Transverse colon (tissue), 4 donors: ENCODE data around the gene CELF4. TPM values are rescaled to one million over a fixed set of nuclear protein-coding genes. Genes with fewer than 3 reads are reported as not detected.

Experiments used
- DNase-seq: peaks from one replicate; pipeline ENCODE4 v3.0.0-alpha.2; 2019
- H3K27ac ChIP-seq, 4 donors: fragments of 200-600 bp; sonication (generic); 2 replicates each; pipeline ENCODE4 v1.5.1; 2016 to 2018; ENCODE audit warnings: inconsistent platforms in 4 of 4
- H3K27me3 ChIP-seq: fragments of 200-600 bp; sonication (generic); 2 replicates; pipeline ENCODE4 v1.5.1; 2017; ENCODE audit warnings: inconsistent platforms
- H3K36me3 ChIP-seq, 4 donors: fragments of 200-600 bp; sonication (generic); 2 replicates each; pipeline ENCODE4 v1.5.1; 2017 to 2019; ENCODE audit warnings: inconsistent platforms in 4 of 4
- H3K4me1 ChIP-seq, 4 donors: fragments of 200-600 bp; sonication (generic); 2 replicates each; pipeline ENCODE4 v1.5.1; 2017 to 2020; ENCODE audit warnings: inconsistent platforms in 4 of 4
- H3K4me3 ChIP-seq, 4 donors: fragments of 200-600 bp; sonication (generic); 1 replicate in 1 of 4; 2 replicates in 3 of 4; pipeline versions ENCODE4 v1.5.1 to v1.6.1; 2017 to 2019; ENCODE audit warnings: inconsistent platforms in 4 of 4
- H3K9me3 ChIP-seq, 2 donors: fragments of 200-600 bp; sonication (generic); 2 replicates each; pipeline ENCODE4 v1.5.1; 2017 to 2019; ENCODE audit warnings: inconsistent platforms in 2 of 2
- CTCF ChIP-seq, 5 experiments: fragments of 200-600 bp in 3 of 5; fragments of 450-650 bp in 2 of 5; sonication (generic) in 3 of 5; IDR thresholded peaks; 1 replicate in 2 of 5; 2 replicates in 3 of 5; pipeline ENCODE4 v1.5.1; 2016 to 2017; ENCODE audit warnings: antibody characterized with exemption in 5 of 5, inconsistent platforms in 3 of 5, mild to moderate bottlenecking in 2 of 5, moderate library complexity in 1 of 5
- EP300 ChIP-seq: sonication (generic); formaldehyde crosslinking; IDR thresholded peaks from one replicate; pipeline ENCODE4 v1.6.1; 2017; ENCODE audit warnings: antibody characterized with exemption, low read depth
- POLR2A ChIP-seq: fragments of 450-650 bp; IDR thresholded peaks from one replicate; pipeline ENCODE4 v1.6.1; 2016; ENCODE audit warnings: antibody characterized with exemption, mild to moderate bottlenecking, moderate library complexity
- POLR2AphosphoS5 ChIP-seq, 3 donors: sonication (generic); formaldehyde crosslinking; IDR thresholded peaks; one replicate each; pipeline ENCODE4 v1.6.1; 2016; ENCODE audit warnings: antibody characterized with exemption in 3 of 3
- WGBS, 2 donors: methylation state at CpG; one replicate each; pipeline ENCODE4 v1.1.5; 2018; ENCODE audit warnings: low coverage in 1 of 2; 5-methylcytosine and 5-hydroxymethylcytosine counted together
- in situ Hi-C, 4 donors: fragments of 200-750 bp; cut with MboI; loops; one replicate each; pipeline versions ENCODE4 v1.15.0 to v1.15.1; 2017; ENCODE audit warnings: low sequenced_read_pairs in 3 of 4, low pct_ligation_motif_present in 1 of 4, low pct_unique_long_range_greater_than_20kb in 1 of 4
- intact Hi-C: fragments of 100-400 bp; cut with DNase I; formaldehyde crosslinking; loops from one replicate; pipeline ENCODE4 v1.15.1; 2023; ENCODE audit warnings: low total_unique reads
- total RNA-seq, 4 donors: library from RNA; depleted of rRNA; stranded (reverse); fragments of >200 nt; gene quantifications; one replicate each; pipeline ENCODE4 v1.1.0, GENCODE V29; 2016

Gene CELF4
- total RNA-seq, 4 donors from 2014 or later: 0.14 to 0.75 TPM; not detected in 2

- Histone ChIP-seq H3K27ac (no peak overlapping the region), H3K27me3 (peaks cover 87% of the 10 kb centered on the region), H3K4me1 (peaks cover 7 to 25% (median 23%) of the 10 kb centered on the region in 4 donors), H3K9me3 (no peaks in the 10 kb centered on the region), H3K4me3 (no peak overlapping the region), H3K36me3 (no peaks in the 10 kb centered on the region)
- no peak for DNase-seq
- intact Hi-C loops: no loop called here
- TF ChIP-seq CTCF (IDR thresholded peaks at IDR 0.05) (no peak), POLR2AphosphoS5 (IDR thresholded peaks at IDR 0.05) (no peak), EP300 (no peak), POLR2A (no peak)
- in situ Hi-C loops: no loop called here
- WGBS, 2 donors: 38 to 45% methylated on average over 9 to 13 of the region's 13 CpGs
Observed at GRCh38 chr18:37563931-37564392, 1.6 kb downstream of the CELF4 start.

GRCh38 chr18:37561986-37562385 is 3.6 kb downstream of the CELF4 start:
- no peak for TF ChIP-seq CTCF (IDR thresholded peaks at IDR 0.05)
- TF ChIP-seq POLR2A: no peak
- no peak for TF ChIP-seq EP300
- TF ChIP-seq POLR2AphosphoS5 (IDR thresholded peaks at IDR 0.05): no peak
- no peak overlapping the region for H3K4me3 ChIP-seq
- in situ Hi-C loops (no loop called here), intact Hi-C loops (no loop called here)
- H3K4me1 ChIP-seq: peaks cover 4 to 15% (median 14%) of the 10 kb centered on the region in 4 donors
- no peaks in the 10 kb centered on the region for H3K36me3 ChIP-seq
- DNase-seq: no peak
- H3K27me3 ChIP-seq: peaks cover 68% of the 10 kb centered on the region
- H3K9me3 ChIP-seq: no peaks in the 10 kb centered on the region
- WGBS, 2 donors: 12 to 14% methylated on average over 1 of the region's 1 CpG
- H3K27ac ChIP-seq: no peak overlapping the region

GRCh38 chr18:37560003-37560402 is 5.6 kb downstream of the CELF4 start:
- H3K9me3 ChIP-seq: no peaks in the 10 kb centered on the region
- H3K4me1 ChIP-seq: peaks cover 0 to 2% (median 1%) of the 10 kb centered on the region in 4 donors
- DNase-seq: no peak
- WGBS, 2 donors: 28 to 34% methylated on average over 2 of the region's 2 CpGs
- H3K27ac ChIP-seq: no peak overlapping the region
- H3K27me3 ChIP-seq: peaks cover 51% of the 10 kb centered on the region
- H3K4me3 ChIP-seq: no peak overlapping the region
- intact Hi-C loops (no loop called here), in situ Hi-C loops (no loop called here)
- TF ChIP-seq CTCF (IDR thresholded peaks at IDR 0.05): no peak
- H3K36me3 ChIP-seq: no peaks in the 10 kb centered on the region

GRCh38 chr18:37559194-37559593 is 6.4 kb downstream of the CELF4 start:
- Histone ChIP-seq H3K4me3 (no peak overlapping the region), H3K27me3 (peaks cover 43% of the 10 kb centered on the region), H3K27ac (no peak overlapping the region), H3K4me1 (no peaks in the 10 kb centered on the region), H3K36me3 (no peaks in the 10 kb centered on the region), H3K9me3 (no peaks in the 10 kb centered on the region)
- no peak for TF ChIP-seq EP300
- TF ChIP-seq POLR2AphosphoS5 (IDR thresholded peaks at IDR 0.05): no peak
- TF ChIP-seq POLR2A: no peak
- TF ChIP-seq CTCF (IDR thresholded peaks at IDR 0.05): no peak
- no peak for DNase-seq
- WGBS, 2 donors: 30 to 44% methylated on average over 1 of the region's 1 CpG
- in situ Hi-C loops (no loop called here), intact Hi-C loops (no loop called here)
